OCI-LY1 (cell line): ENCODE measurements around the gene COX14.

ENCODE experiments used
- H2AFZ ChIP-seq: fragments of 200-600 bp; sonication (generic), shearing (Covaris generic); 2 replicates; pipeline ENCODE4 v1.6.0; 2014; ENCODE audit warnings: antibody characterized with exemption, mild to moderate bottlenecking, low read length
- H3F3A ChIP-seq: fragments of 200-600 bp; sonication (generic), shearing (Covaris generic); 2 replicates; pipeline ENCODE4 v1.6.0; 2014; ENCODE audit warnings: mild to moderate bottlenecking, antibody characterized with exemption, low read length, moderate library complexity; ENCODE audit not compliant: insufficient read depth
- H3K27ac ChIP-seq: fragments of 200-600 bp; sonication (generic); 2 replicates; pipeline ENCODE4 v1.5.1; 2014; ENCODE audit warnings: low read length, mixed run types, mild to moderate bottlenecking, low read depth; ENCODE audit not compliant: poor library complexity, severe bottlenecking
- H3K27me3 ChIP-seq: fragments of 200-600 bp; sonication (generic); 2 replicates; pipeline ENCODE4 v1.6.0; 2014; ENCODE audit warnings: antibody characterized with exemption, mild to moderate bottlenecking, low read length, moderate library complexity; ENCODE audit not compliant: insufficient read depth
- H3K36me3 ChIP-seq: fragments of 200-600 bp; sonication (generic); 2 replicates; pipeline ENCODE4 v1.6.1; 2014; ENCODE audit warnings: mild to moderate bottlenecking, antibody characterized with exemption, low read length, moderate library complexity, mixed read lengths; ENCODE audit not compliant: insufficient read depth
- H3K4me1 ChIP-seq: fragments of 200-600 bp; sonication (generic); 2 replicates; pipeline ENCODE4 v1.5.1; 2014; ENCODE audit warnings: mild to moderate bottlenecking, low read length, moderate library complexity; ENCODE audit not compliant: insufficient read depth, severe bottlenecking
- H3K4me2 ChIP-seq: fragments of 200-600 bp; sonication (generic), shearing (Covaris generic); 2 replicates; pipeline ENCODE4 v1.6.1; 2014; ENCODE audit warnings: low read length
- H3K4me3 ChIP-seq: fragments of 200-600 bp; sonication (generic); 2 replicates; pipeline ENCODE4 v1.5.1; 2014; ENCODE audit warnings: low read length, low read depth, mild to moderate bottlenecking, mixed read lengths; ENCODE audit not compliant: poor library complexity, severe bottlenecking
- H3K79me2 ChIP-seq: fragments of 200-600 bp; shearing (Covaris generic); 2 replicates; pipeline ENCODE4 v1.6.1; 2016; ENCODE audit warnings: mixed run types, low read length, mixed read lengths; ENCODE audit not compliant: insufficient read depth
- H3K9ac ChIP-seq: fragments of 200-600 bp; sonication (generic), shearing (Covaris generic); 2 replicates; pipeline ENCODE4 v1.6.1; 2014; ENCODE audit warnings: mild to moderate bottlenecking, low read length, mixed read lengths
- H3K9me2 ChIP-seq: fragments of 200-600 bp; sonication (generic), shearing (Covaris generic); 2 replicates; pipeline ENCODE4 v1.6.1; 2014; ENCODE audit warnings: low read depth, mild to moderate bottlenecking, low read length, mixed read lengths
- H3K9me3 ChIP-seq: fragments of 200-600 bp; shearing (Covaris generic); 2 replicates; pipeline ENCODE4 v1.6.1; 2014; ENCODE audit warnings: low read length, mixed read lengths
- H4K20me1 ChIP-seq: fragments of 200-600 bp; sonication (generic), shearing (Covaris generic); 2 replicates; pipeline ENCODE4 v1.6.0; 2016; ENCODE audit warnings: mild to moderate bottlenecking, low read length; ENCODE audit not compliant: insufficient read depth
- EZH2 ChIP-seq: fragments of 200-600 bp; sonication (generic), shearing (Covaris generic); IDR thresholded peaks from 2 replicates; pipeline ENCODE4 v1.8.0; 2017; ENCODE audit warnings: borderline replicate concordance, mixed run types, mild to moderate bottlenecking, antibody characterized with exemption, low read length, moderate library complexity, mixed read lengths
- TF ChIP-seq, protein P1 (sequence below): fragments of 200-600 bp; sonication (generic), shearing (Covaris generic); IDR thresholded peaks from 2 replicates; pipeline ENCODE4 v1.5.1; 2017; ENCODE audit warnings: mild to moderate bottlenecking, antibody characterized with exemption, low read length, moderate library complexity, mixed read lengths

COX14 gene

DNA sequence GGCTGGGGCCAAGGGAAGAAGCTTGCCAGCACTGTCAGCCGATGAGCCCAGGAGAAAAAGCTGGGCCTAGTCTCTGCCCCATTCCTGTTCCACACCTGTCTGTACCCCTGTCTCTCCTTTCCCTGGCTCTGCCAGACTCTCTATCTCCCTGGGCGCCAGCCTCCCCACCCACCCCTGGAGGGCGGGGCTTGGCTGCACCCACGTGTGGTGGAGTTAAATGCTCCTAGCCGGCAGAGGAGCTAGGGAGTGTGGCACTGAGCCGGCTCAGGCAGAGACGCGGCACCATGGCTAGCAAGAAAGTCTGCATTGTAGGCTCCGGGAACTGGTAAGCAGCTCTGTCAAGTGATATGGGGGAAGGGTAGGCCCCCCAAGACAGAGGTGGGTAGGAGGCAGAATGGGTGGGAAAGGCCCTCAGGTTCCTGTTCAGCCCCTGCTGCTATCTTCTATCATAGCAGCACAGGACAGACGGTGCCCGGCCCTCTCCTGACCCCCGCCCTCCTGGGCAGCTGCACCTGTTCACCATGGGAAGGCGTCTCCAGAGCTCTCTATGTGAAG lies 8.2 kb upstream of the COX14 start, which contains the start of gene GPD1:
GPD1 (plus strand) TSS at position 242 of the 555 bp plus-strand sequence; CDS start at position 285, 43 bp downstream.
- no peak for TF ChIP-seq EZH2
- TF ChIP-seq, protein P1, sequence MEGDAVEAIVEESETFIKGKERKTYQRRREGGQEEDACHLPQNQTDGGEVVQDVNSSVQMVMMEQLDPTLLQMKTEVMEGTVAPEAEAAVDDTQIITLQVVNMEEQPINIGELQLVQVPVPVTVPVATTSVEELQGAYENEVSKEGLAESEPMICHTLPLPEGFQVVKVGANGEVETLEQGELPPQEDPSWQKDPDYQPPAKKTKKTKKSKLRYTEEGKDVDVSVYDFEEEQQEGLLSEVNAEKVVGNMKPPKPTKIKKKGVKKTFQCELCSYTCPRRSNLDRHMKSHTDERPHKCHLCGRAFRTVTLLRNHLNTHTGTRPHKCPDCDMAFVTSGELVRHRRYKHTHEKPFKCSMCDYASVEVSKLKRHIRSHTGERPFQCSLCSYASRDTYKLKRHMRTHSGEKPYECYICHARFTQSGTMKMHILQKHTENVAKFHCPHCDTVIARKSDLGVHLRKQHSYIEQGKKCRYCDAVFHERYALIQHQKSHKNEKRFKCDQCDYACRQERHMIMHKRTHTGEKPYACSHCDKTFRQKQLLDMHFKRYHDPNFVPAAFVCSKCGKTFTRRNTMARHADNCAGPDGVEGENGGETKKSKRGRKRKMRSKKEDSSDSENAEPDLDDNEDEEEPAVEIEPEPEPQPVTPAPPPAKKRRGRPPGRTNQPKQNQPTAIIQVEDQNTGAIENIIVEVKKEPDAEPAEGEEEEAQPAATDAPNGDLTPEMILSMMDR = no peak
- no peak within 1 kb of the TSS for H3K27ac ChIP-seq
- H3K4me2 ChIP-seq = no peak within 1 kb of the TSS
- no peak within 1 kb of the TSS for H3K9ac ChIP-seq
- no peaks in the 10 kb centered on the region for H3F3A ChIP-seq
- H3K36me3 ChIP-seq = peaks cover 29% of the 10 kb centered on the region
- H3K4me1 ChIP-seq = peaks cover 6% of the 10 kb centered on the region
- no peaks in the 10 kb centered on the region for H3K79me2 ChIP-seq
- H4K20me1 ChIP-seq = no peaks in the 10 kb centered on the region
- no peak within 1 kb of the TSS for H3K4me3 ChIP-seq
- H3K9me3 ChIP-seq = no peaks in the 10 kb centered on the region
- no peaks in the 10 kb centered on the region for H3K9me2 ChIP-seq
- no peaks in the 10 kb centered on the region for H3K27me3 ChIP-seq
- H2AFZ ChIP-seq = no peak within 1 kb of the TSS

DNA sequence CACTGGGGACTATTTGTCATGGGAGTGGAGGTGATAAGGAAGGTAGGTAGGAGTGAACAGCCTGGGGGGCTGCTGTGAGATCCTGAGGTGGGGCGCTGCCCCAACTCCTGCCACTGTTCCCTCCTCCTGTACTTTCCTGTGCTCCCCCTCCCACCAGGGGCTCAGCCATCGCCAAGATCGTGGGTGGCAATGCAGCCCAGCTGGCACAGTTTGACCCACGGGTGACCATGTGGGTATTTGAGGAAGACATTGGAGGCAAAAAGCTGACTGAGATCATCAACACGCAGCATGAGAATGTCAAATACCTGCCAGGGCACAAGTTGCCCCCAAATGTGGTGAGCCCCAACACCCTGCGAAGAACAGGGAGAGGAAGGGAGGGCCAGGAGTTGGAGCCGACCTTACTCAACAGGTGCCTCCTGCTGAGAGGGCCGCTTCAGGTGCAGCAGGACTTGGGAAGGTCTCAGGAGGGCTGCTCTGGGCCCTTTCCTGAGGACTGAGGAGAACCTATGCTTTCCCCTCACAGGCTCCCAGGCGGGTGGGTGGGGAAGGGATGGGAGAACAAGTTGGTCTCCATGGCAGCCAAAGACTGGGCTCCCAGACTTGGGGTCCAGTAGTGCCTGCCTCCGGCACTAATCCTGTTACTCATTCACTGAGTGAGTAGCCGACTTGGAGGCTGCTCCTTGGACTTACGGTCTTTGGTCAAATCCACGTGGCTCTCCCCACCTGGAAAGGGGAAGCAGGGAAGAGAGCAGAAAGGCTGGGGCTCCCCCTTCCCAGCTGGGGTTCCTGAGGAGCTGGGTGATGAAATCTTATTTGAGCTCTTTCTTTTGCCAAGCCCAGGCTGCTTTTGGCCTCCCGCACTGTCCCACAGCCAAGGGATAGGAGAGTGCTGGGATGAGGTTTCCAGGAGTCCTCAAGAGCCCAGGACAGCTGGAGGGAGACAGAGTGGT lies 7.3 kb upstream of the COX14 start:
- H3K9me3 ChIP-seq = no peaks in the 10 kb centered on the region
- peaks cover 20% of the 10 kb centered on the region for H3K36me3 ChIP-seq
- no peak overlapping the region for H3K4me2 ChIP-seq
- no peaks in the 10 kb centered on the region for H3K27me3 ChIP-seq
- no peaks in the 10 kb centered on the region for H3F3A ChIP-seq
- TF ChIP-seq EZH2 = no peak
- TF ChIP-seq, protein P1 = no peak
- no peak overlapping the region for H3K4me3 ChIP-seq
- H3K79me2 ChIP-seq = no peaks in the 10 kb centered on the region
- no peaks in the 10 kb centered on the region for H3K9me2 ChIP-seq
- H3K4me1 ChIP-seq = peaks cover 6% of the 10 kb centered on the region
- H3K9ac ChIP-seq = no peak overlapping the region
- H3K27ac ChIP-seq = no peak overlapping the region
- H2AFZ ChIP-seq = no peak overlapping the region
- H4K20me1 ChIP-seq = no peaks in the 10 kb centered on the region

DNA sequence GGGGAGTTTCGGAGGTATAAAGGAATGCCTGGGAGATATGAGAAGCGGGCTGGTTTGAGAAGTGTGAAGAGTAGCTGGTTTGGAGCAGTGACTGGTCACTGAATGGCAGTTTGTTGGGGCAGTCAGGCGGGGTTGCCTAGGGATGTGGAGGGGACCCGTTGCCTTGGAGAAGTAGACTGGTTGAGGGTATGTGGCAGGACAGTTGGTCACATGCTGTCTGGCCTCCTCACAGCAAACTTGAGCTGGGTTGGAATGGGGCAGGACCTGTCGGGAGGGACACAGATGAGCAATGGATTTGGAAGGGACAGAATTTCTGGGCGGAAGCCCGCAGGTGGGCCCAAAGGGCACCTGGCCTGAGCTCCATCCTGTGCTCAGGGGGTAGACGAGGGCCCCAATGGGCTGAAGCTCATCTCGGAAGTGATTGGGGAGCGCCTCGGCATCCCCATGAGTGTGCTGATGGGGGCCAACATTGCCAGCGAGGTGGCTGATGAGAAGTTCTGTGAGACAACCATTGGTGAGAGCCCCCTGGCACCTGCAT lies 6.1 kb upstream of the COX14 start:
- Histone ChIP-seq H3K9ac (no peak overlapping the region), H3K9me2 (no peaks in the 10 kb centered on the region), H3F3A (no peaks in the 10 kb centered on the region), H3K36me3 (peaks cover 9% of the 10 kb centered on the region; the same call in 1 of the 2 replicates), H3K4me3 (no peak overlapping the region), H3K27ac (no peak overlapping the region), H3K27me3 (no peaks in the 10 kb centered on the region), H3K9me3 (no peaks in the 10 kb centered on the region), H3K79me2 (no peaks in the 10 kb centered on the region), H3K4me1 (peaks cover 18% of the 10 kb centered on the region), H2AFZ (no peak overlapping the region), H3K4me2 (no peak overlapping the region), H4K20me1 (no peaks in the 10 kb centered on the region)
- no peak for TF ChIP-seq EZH2
- TF ChIP-seq, protein P1 = no peak
